GM19468 (cell line): ENCODE measurements around the gene NEURL1.
"Not testable (repeated sequence)": the region's sequence is repeated elsewhere in the genome, so short reads cannot be mapped to it uniquely, and the experiment has no call there.

Source experiments
- ATAC-seq: cut with Tn5 transposase; IDR thresholded peaks from one replicate; pipeline ENCODE4 v1.9.1; 2021; ENCODE audit warnings: mild to moderate bottlenecking, moderate library complexity, moderate number of reproducible peaks; ENCODE audit not compliant: unreplicated experiment; ENCODE audit errors: extremely low read depth

The NEURL1 gene

GRCh38 chr10:103616705-103617601 is 123.4 kb downstream of the NEURL1 start:
- no peak for ATAC-seq

- no peak for ATAC-seq
These were observed 124.3 kb downstream of the NEURL1 start for GRCh38 chr10:103617602-103618385.

- no peak for ATAC-seq
These were observed 125.3 kb downstream of the NEURL1 start for GRCh38 chr10:103618575-103619423.

GRCh38 chr10:103619424-103620351 is 126.2 kb downstream of the NEURL1 start:
- ATAC-seq: no peak

GRCh38 chr10:103620352-103620740 is 126.8 kb downstream of the NEURL1 start:
- ATAC-seq: no peak

- no peak for ATAC-seq
These were observed 127.6 kb downstream of the NEURL1 start for GRCh38 chr10:103620891-103621782.

- no peak for ATAC-seq
These were observed 128.2 kb downstream of the NEURL1 start for GRCh38 chr10:103621783-103622125.

- ATAC-seq: no peak
These were observed 128.8 kb downstream of the NEURL1 start for GRCh38 chr10:103622286-103622685.

GRCh38 chr10:103622935-103623574 is 129.6 kb downstream of the NEURL1 start:
- ATAC-seq: no peak

- ATAC-seq: no peak
These were observed 132.7 kb downstream of the NEURL1 start for GRCh38 chr10:103626178-103626577.

- no peak for ATAC-seq
These were observed 133.8 kb downstream of the NEURL1 start for GRCh38 chr10:103627111-103627892.

GRCh38 chr10:103627893-103628292 is 134.4 kb downstream of the NEURL1 start:
- ATAC-seq: no peak

GRCh38 chr10:103629581-103629980 is 136.1 kb downstream of the NEURL1 start:
- ATAC-seq: no peak

GRCh38 chr10:103630156-103630555 is 136.7 kb downstream of the NEURL1 start:
- no peak for ATAC-seq

- ATAC-seq: no peak
These were observed 138.7 kb downstream of the NEURL1 start for GRCh38 chr10:103632247-103632642.

GRCh38 chr10:103632871-103633270 is 139.4 kb downstream of the NEURL1 start:
- ATAC-seq: not testable (repeated sequence)

GRCh38 chr10:103633846-103634245 is 140.3 kb downstream of the NEURL1 start:
- ATAC-seq: no peak
